Measurements from ENCODE around the gene LMNB1.

LMNB1 gene

DNA sequence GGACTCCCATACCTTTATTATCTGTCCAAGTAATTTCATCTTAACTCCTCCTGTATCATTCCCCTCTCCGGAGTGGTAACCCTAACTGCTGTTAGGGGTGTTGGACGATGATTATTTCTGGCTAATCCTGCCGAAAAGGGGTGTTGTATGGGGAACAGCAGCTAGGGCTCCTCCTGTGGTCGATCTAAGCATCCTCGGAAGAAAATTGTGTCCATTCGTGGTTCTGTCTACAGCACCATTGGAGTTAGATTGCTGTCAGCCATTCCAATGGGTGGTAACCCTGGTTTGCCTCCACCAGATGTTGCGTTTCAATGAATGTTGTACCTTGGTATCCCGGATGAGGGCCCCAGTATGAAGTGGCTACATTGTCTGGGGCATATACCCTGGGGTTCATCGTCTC lies 35.6 kb upstream of the LMNB1 start:
- Histone ChIP-seq H4K20me1 (ENCODE audit: insufficient read depth, low read length, poor library complexity, severe bottlenecking) (no peaks in the 10 kb centered on the region), H3K36me3 (ENCODE audit: insufficient read depth, low read length) (no peaks in the 10 kb centered on the region), H3K9me2 (replicated peaks; ENCODE audit: low read depth, low read length) (no peaks in the 10 kb centered on the region), H3K4me1 (ENCODE audit: insufficient read depth, low read length, poor library complexity, severe bottlenecking) (peaks cover 2% of the 10 kb centered on the region), H3K27me3 (ENCODE audit: insufficient read depth, low read length, poor library complexity, severe bottlenecking) (no peaks in the 10 kb centered on the region), H3K4me2 (ENCODE audit: low read depth, low read length, poor library complexity, severe bottlenecking) (no peak overlapping the region), H3K4me3 (ENCODE audit: low read length, poor library complexity, severe bottlenecking) (no peak overlapping the region), H3K9me3 (ENCODE audit: insufficient read depth, low read depth, low read length) (no peaks in the 10 kb centered on the region), H2AFZ (ENCODE audit: low read length) (no peak overlapping the region), H3K79me2 (ENCODE audit: insufficient read depth, low read length) (no peaks in the 10 kb centered on the region), H3K9ac (ENCODE audit: low read depth, low read length, poor library complexity, severe bottlenecking) (no peak overlapping the region), H3F3A (ENCODE audit: low read depth) (no peaks in the 10 kb centered on the region)
- TF ChIP-seq, protein P1, sequence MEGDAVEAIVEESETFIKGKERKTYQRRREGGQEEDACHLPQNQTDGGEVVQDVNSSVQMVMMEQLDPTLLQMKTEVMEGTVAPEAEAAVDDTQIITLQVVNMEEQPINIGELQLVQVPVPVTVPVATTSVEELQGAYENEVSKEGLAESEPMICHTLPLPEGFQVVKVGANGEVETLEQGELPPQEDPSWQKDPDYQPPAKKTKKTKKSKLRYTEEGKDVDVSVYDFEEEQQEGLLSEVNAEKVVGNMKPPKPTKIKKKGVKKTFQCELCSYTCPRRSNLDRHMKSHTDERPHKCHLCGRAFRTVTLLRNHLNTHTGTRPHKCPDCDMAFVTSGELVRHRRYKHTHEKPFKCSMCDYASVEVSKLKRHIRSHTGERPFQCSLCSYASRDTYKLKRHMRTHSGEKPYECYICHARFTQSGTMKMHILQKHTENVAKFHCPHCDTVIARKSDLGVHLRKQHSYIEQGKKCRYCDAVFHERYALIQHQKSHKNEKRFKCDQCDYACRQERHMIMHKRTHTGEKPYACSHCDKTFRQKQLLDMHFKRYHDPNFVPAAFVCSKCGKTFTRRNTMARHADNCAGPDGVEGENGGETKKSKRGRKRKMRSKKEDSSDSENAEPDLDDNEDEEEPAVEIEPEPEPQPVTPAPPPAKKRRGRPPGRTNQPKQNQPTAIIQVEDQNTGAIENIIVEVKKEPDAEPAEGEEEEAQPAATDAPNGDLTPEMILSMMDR (conservative IDR thresholded peaks at IDR 0.05; ENCODE audit: low read length) = no peak
- TF ChIP-seq EZH2phosphoT487 (IDR thresholded peaks at IDR 0.05; ENCODE audit: borderline replicate concordance) = no peak

DNA sequence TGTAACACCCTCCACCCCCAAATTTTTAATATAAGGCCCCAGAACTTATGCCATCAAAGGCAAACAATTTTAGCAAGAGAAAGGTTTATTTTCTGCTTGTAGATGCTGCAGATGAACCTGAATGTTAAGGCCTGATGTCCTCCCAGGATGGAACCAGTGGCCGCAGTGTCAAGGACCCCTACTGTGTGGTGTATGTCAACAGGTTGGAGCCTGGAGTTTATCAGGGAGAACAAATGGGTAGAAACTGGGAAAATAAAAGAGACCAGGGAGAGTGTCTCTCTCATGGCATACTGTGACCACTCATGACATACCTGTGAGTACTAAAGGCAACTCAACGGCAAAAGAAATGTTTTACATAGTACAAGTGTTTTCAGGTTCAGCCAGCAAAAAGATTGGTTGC lies 34.5 kb upstream of the LMNB1 start:
- TF ChIP-seq, protein P1 (conservative IDR thresholded peaks at IDR 0.05; ENCODE audit: low read length) = no peak
- TF ChIP-seq EZH2phosphoT487 (IDR thresholded peaks at IDR 0.05; ENCODE audit: borderline replicate concordance) = no peak
- Histone ChIP-seq H3K9me3 (ENCODE audit: insufficient read depth, low read depth, low read length) (no peaks in the 10 kb centered on the region), H3K4me1 (ENCODE audit: insufficient read depth, low read length, poor library complexity, severe bottlenecking) (peaks cover 5% of the 10 kb centered on the region), H4K20me1 (ENCODE audit: insufficient read depth, low read length, poor library complexity, severe bottlenecking) (no peaks in the 10 kb centered on the region), H3K36me3 (ENCODE audit: insufficient read depth, low read length) (no peaks in the 10 kb centered on the region), H3K79me2 (ENCODE audit: insufficient read depth, low read length) (no peaks in the 10 kb centered on the region), H3K9me2 (replicated peaks; ENCODE audit: low read depth, low read length) (no peaks in the 10 kb centered on the region), H3K27me3 (ENCODE audit: insufficient read depth, low read length, poor library complexity, severe bottlenecking) (no peaks in the 10 kb centered on the region), H3K4me3 (ENCODE audit: low read length, poor library complexity, severe bottlenecking) (no peak overlapping the region), H3F3A (ENCODE audit: low read depth) (no peaks in the 10 kb centered on the region), H2AFZ (ENCODE audit: low read length) (no peak overlapping the region), H3K9ac (ENCODE audit: low read depth, low read length, poor library complexity, severe bottlenecking) (no peak overlapping the region), H3K4me2 (ENCODE audit: low read depth, low read length, poor library complexity, severe bottlenecking) (no peak overlapping the region)

GRCh38 chr5:126744836-126745235 lies 32.1 kb upstream of the LMNB1 start:
- no peaks in the 10 kb centered on the region for H3K36me3 ChIP-seq (ENCODE audit: insufficient read depth, low read length)
- H4K20me1 ChIP-seq (ENCODE audit: insufficient read depth, low read length, poor library complexity, severe bottlenecking) = no peaks in the 10 kb centered on the region
- no peak overlapping the region for H3K4me3 ChIP-seq (ENCODE audit: low read length, poor library complexity, severe bottlenecking)

More at GRCh38 chr5:126744836-126745235, 32.1 kb upstream of the LMNB1 start:
- TF ChIP-seq EZH2phosphoT487 (IDR thresholded peaks at IDR 0.05; ENCODE audit: borderline replicate concordance) = no peak
- TF ChIP-seq, protein P1 (conservative IDR thresholded peaks at IDR 0.05; ENCODE audit: low read length) = no peak
- no peak overlapping the region for H3K4me2 ChIP-seq (ENCODE audit: low read depth, low read length, poor library complexity, severe bottlenecking)
- H3K9ac ChIP-seq (ENCODE audit: low read depth, low read length, poor library complexity, severe bottlenecking) = no peak overlapping the region
- no peaks in the 10 kb centered on the region for H3K9me2 ChIP-seq (replicated peaks; ENCODE audit: low read depth, low read length)
- H3K4me1 ChIP-seq (ENCODE audit: insufficient read depth, low read length, poor library complexity, severe bottlenecking) = peaks cover 16% of the 10 kb centered on the region
- H2AFZ ChIP-seq (ENCODE audit: low read length) = no peak overlapping the region
- no peaks in the 10 kb centered on the region for H3K27me3 ChIP-seq (ENCODE audit: insufficient read depth, low read length, poor library complexity, severe bottlenecking)
- H3F3A ChIP-seq (ENCODE audit: low read depth) = no peaks in the 10 kb centered on the region
- H3K9me3 ChIP-seq (ENCODE audit: insufficient read depth, low read depth, low read length) = no peaks in the 10 kb centered on the region
- H3K79me2 ChIP-seq (ENCODE audit: insufficient read depth, low read length) = no peaks in the 10 kb centered on the region

Data from Loucy (cell line).